ENCODE measurements around the gene PCDHB14.

GRCh38 chr5:141175933-141176332 lies 47.2 kb upstream of the PCDHB14 start:
- TF ChIP-seq POLR2A (IDR thresholded peaks at IDR 0.05) = no peak
- no peak for TF ChIP-seq CTCF (IDR thresholded peaks at IDR 0.05)
